ENCODE results near the gene GCNA.

DNA sequence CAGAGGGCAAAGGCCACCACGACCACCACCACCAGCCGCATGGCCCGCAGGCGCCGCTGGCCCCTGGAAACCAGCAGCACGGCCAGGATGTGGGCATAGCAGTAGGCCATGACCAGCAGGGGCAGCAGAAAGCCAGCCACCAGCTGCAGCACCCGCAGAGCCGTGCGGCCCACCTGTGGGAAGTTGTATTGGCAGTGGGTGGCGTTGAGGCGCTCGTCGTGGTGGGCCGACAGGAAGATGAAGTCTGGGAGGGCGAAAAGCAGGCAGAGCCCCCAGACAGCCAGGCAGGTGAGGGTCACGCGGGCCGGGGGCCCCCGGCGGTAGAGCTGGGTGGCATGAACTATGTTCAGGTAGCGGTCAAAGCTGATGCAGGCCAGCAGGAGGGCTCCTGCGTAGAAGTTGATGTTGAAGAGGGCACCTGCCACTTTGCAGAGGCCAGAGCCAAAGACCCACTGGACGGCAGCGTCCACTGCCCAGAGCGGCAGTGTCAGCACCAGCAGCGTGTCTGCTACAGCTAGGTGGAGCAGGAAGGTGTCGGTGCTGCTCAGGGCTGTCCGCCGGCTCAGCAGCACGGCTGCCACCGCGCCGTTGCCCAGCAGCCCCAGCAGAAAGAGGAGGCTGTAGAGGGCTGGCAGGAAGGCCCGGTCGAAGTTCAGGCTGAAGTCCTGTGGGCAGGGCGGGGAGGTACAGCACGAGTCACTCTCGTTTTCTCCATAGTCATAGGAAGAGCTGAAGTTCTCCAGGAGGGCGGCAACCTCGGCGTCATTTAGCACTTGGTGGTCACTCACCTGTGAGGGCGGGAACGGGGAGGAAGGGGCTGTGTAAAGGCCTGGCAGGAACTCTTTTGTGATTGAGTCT, 38.7 kb downstream of the GCNA start:
- TF ChIP-seq, protein P1, sequence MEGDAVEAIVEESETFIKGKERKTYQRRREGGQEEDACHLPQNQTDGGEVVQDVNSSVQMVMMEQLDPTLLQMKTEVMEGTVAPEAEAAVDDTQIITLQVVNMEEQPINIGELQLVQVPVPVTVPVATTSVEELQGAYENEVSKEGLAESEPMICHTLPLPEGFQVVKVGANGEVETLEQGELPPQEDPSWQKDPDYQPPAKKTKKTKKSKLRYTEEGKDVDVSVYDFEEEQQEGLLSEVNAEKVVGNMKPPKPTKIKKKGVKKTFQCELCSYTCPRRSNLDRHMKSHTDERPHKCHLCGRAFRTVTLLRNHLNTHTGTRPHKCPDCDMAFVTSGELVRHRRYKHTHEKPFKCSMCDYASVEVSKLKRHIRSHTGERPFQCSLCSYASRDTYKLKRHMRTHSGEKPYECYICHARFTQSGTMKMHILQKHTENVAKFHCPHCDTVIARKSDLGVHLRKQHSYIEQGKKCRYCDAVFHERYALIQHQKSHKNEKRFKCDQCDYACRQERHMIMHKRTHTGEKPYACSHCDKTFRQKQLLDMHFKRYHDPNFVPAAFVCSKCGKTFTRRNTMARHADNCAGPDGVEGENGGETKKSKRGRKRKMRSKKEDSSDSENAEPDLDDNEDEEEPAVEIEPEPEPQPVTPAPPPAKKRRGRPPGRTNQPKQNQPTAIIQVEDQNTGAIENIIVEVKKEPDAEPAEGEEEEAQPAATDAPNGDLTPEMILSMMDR (IDR thresholded peaks at IDR 0.05) = no peak
- TF ChIP-seq POLR2A (IDR thresholded peaks at IDR 0.05) = no peak
